COLO668 (cell line): ENCODE data around the gene RAB5B.
A peak's percentile ranks its signal among the peaks of the same experiment; 100 is the strongest.
"Not testable (repeated sequence)": the region's sequence is repeated elsewhere in the genome, so short reads cannot be mapped to it uniquely, and the experiment has no call there.

ENCODE experiments used
- DNase-seq: peaks from one replicate; lab custom pipeline; 2025; ENCODE audit not compliant: unreplicated experiment; lab: John Stamatoyannopoulos, UW

The RAB5B gene

DNA sequence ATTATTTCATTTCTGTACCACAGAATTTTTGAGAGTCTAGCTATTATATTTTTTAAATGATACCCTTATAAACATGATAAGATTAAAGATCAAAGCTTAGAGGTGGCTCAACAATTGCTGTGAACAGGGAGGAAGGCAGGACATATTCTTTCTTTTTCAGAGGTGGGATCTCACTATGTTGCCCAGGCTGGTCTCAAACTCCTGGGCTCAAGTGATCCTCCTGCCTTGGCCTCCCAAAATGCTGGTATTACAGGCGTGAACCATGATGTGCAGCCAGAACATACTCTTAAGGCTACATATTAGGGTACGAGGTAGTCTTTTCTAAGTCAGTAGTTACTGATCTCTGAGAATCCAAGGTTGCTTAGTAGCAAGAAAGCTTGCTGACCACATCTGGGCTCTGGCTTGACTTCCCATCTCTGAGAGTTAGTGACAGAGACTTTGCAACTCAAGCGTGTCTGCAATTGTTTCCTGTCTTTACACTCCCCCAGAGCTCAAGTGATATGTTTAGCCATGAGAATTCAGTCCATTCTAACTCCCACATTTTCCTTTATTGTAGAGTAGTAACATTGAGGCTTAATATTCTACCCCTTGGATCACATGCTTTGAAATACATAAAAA, 8.6 kb downstream of the RAB5B start:
- no peak for DNase-seq

DNA sequence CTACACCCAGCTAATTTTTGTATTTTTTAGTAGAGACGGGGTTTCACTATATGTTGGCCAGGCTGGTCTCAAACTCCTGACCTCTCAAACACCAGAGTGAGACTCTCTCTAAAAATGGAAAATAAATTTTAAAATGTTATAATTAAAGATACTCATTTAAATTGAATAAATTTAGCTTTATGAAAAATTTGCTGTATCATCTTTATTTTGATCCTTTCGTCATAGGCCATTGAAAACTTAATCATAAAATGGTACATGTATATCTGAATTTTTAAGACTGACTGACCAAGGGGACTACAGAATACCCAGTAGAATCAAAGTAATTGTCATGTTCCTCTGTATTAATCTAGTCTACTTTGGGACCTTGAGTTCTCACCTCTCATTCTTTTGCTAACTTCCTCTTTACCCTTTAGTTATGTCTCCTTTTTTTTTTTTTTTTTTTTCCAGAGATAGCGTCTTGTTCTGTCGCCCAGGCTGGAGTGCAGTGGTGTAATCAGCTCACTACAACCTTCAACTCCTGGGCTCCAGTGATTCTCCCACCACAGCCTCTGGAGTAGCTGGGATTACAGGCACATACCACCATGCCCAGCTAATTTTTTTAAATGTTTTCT, 9.5 kb downstream of the RAB5B start:
- DNase-seq = no peak

GRCh38 chr12:55984861-55985260, 11.0 kb downstream of the RAB5B start:
- DNase-seq = no peak

GRCh38 chr12:55985341-55985740, 11.5 kb downstream of the RAB5B start:
- no peak for DNase-seq

DNA sequence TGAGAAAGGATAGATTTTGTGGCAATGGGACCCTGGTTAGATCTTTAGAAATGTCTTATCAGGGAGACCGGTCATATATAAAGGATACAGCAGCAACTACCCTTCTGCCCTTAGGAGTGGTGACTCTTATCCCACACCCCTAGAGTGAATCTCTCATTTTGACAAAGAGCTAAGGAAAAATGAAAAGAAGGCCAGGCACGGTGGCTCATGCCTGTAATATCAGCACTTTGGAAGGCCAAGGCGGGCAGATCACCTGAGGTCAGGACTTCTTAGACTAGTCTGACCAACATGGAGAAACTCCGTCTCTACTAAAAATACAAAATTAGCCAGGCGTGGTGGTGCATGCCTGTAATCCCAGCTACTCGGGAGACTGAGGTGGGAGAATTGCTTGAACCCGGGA, 12.1 kb downstream of the RAB5B start:
- DNase-seq = not testable (repeated sequence)

DNA sequence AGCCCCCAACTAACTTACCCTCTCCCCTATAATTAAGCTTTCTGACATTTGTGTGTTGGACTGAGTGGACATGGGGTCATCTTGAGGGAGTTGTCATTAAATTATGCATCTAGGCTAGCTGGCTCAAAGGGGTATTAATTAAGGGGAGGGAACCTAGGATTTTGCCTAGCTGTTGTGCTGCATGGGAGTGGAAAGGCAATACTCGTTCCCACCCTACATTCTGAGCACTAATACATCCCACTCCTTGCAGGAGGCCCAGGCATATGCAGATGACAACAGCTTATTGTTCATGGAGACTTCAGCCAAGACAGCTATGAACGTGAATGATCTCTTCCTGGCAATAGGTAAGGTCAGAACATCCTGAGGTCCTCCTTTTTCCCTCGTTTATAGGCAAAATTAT, 17.2 kb downstream of the RAB5B start:
- no peak for DNase-seq

GRCh38 chr12:55993230-55993853, 19.5 kb downstream of the RAB5B start:
- DNase-seq = no peak

GRCh38 chr12:55995366-55995765, 21.5 kb downstream of the RAB5B start:
- DNase-seq = no peak

GRCh38 chr12:55996201-55996714, 22.4 kb downstream of the RAB5B start:
- DNase-seq = peak; percentile 20

- DNase-seq = peak; percentile 85
Measured at GRCh38 chr12:55996715-55997534, 23.0 kb downstream of the RAB5B start, which contains the start of gene SUOX. Gene SUOX (plus strand): TSS chr12:55997276. CDS start chr12:56002222, 4,946 bp downstream.

DNA sequence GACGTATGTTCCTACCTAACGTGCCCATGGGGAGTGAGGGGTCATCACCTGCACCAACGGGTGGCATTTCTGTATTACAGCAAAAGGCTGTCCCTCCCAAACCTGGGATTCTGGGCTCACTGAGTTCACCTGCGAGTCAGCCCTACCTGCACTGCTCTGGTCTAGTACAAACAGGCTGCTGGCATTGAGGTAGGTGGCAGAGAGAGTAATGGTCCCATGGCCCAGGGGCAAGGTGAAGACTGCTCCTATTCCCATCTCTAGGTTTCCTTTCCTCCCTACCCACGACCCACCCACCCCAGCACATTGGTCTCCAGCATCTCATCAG, 23.6 kb downstream of the RAB5B start:
- DNase-seq = no peak

DNA sequence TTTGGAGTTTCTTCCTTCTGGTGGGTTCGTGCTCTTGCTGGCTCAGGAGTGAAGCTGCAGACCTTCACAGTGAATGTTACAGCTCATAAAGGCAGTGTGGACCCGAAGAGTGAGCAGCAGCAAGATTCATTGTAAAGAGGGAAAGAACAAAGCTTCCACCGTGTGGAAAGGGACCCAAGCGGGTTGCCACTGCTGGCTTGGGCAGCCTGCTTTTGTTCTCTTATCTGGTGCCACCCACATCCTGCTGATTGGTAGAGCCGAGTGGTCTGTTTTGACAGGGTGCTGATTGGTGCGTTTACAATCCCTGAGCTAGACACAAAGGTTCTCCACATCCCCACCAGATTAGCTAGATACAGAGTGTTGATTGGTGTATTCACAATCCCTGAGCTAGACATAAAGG, 25.6 kb downstream of the RAB5B start:
- DNase-seq = not testable (repeated sequence)

GRCh38 chr12:55999999-56000540, 26.2 kb downstream of the RAB5B start:
- DNase-seq = not testable (repeated sequence)

GRCh38 chr12:56001487-56002100, 27.7 kb downstream of the RAB5B start:
- no peak for DNase-seq

DNA sequence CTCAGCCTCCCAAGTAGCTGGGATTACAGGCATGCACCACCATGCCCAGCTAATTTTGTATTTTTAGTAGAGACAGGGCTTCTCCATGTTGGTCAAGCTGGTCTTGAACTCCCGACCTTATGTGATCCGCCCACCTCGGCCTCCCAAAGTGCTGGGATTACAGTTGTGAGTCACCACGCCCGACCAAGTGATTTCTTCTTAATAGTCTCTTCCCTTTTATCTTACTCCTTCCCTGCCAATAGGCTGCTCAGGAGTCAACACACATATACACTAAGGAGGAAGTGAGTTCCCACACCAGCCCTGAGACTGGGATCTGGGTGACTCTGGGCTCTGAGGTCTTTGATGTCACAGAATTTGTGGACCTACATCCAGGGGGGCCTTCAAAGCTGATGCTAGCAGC, 29.5 kb downstream of the RAB5B start:
- not testable (repeated sequence) for DNase-seq

DNA sequence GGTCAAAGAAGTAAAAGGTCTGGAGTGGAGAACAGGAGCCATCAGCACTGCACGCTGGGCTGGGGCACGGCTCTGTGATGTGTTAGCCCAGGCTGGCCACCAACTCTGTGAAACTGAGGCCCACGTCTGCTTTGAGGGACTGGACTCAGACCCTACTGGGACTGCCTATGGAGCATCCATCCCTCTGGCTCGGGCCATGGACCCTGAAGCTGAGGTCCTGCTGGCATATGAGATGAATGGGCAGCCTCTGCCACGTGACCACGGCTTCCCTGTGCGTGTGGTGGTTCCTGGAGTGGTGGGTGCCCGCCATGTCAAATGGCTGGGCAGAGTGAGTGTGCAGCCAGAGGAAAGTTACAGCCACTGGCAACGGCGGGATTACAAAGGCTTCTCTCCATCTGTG, 30.3 kb downstream of the RAB5B start:
- DNase-seq = no peak

DNA sequence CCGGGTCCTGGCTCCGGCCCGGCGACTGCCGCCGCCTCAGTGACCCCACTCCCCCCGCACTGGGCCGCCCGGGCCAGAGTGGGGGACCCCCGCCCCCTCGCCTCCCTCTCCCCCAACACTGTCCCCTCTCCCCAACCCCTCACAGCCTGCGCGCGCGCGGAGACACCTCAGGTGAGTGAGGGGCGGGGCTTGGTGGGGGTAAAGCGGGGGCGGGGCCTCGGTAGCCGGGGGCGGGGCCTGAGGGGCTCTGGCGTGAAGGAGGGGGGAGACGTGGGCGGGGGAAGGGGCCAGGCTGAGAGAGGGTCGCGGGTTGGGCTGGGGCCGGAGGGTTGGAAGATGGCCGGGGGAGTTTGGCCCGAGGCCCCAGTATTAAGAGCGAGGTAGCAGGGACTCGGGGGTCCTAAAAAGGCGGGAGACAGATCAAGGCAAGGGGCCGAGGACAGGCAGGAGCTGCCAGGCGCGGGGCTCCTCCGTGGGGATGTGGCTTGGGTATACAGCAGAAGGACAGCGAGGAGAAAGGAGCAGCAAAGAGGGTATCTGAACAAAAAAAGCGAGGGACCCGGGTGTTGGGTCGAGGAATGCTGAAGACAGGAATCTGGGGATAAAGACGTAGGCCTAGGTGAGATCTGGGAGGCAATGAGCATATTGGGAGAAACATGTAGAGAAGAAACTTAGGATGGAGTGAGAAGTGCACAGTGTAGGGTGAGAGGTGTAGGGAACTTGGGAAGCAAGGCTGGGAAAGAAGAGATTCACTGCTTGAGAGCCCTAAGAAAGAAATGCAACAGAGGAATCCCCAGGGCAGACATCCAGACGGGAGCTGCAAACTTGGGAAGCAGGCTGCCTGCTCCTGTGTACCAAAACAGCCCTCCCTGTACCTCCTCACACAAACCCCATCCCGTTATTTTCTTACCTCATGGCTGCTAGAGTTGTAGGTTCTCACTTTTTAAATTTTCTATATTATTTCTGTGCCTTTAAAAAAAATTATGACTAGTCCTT, 34.0 kb downstream of the RAB5B start:
- peak; percentile 63 for DNase-seq

DNA sequence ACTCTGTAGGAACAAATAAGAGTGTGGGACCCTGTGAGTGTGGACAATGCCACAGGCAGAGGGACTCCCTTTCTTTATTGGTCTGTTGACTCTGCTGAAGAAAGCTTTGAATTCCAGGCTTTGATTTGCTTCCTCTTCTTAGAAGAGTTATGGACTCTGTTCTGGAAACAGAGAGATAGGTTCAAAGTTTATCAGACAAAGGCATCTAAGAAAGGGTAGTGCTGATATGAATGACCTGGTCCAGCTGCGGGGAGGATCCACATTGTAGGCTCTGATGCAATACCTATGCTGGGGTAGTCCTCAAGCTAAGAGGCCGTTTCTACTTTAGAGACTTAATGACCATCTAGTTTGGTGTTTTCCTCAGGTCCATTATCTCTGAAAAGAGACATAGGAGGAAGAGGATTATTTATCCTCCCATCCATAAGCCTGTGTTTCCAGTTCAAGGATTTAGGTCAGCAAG, 36.3 kb downstream of the RAB5B start:
- DNase-seq = no peak

GRCh38 chr12:56011509-56012090, 37.7 kb downstream of the RAB5B start:
- DNase-seq = no peak
